ENCODE measurements around the gene BTNL9. TPM values are rescaled to one million over a fixed set of nuclear protein-coding genes. Genes with fewer than 3 reads are reported as not detected.
"Not testable (repeated sequence)": the region's sequence is repeated elsewhere in the genome, so short reads cannot be mapped to it uniquely, and the experiment has no call there.

BTNL9 gene
- polyA plus RNA-seq, 1 of the 3 experiments (the other 2 are of a cell fraction) = not detected

GRCh38 chr5:181044662-181045305 is 4.7 kb downstream of the BTNL9 start:
- H2AFZ ChIP-seq (ENCODE audit: low read depth) = no peak overlapping the region
- H3K9me2 ChIP-seq = no peaks in the 10 kb centered on the region
- no peak overlapping the region for H3K27ac ChIP-seq (ENCODE audit: low read depth in 2 of 2, low read length in 1 of 2)
- no peak overlapping the region for H3K4me3 ChIP-seq (ENCODE audit: low read depth in 2 of 2, low read length in 1 of 2)
- POLR2A ChIA-PET = no interaction called here
- no peaks in the 10 kb centered on the region for H3K79me2 ChIP-seq (ENCODE audit: insufficient read depth)
- H3K4me2 ChIP-seq = no peak overlapping the region
- no peaks in the 10 kb centered on the region for H3K9me3 ChIP-seq
- WGBS (ENCODE audit: low lambda C conversion rate) = 6% methylated on average over 11 of the region's 11 CpGs
- CTCF ChIA-PET = no interaction called here
- no peaks in the 10 kb centered on the region for H4K20me1 ChIP-seq (ENCODE audit: insufficient read depth)
- no peaks in the 10 kb centered on the region for H3F3A ChIP-seq (replicated peaks; ENCODE audit: insufficient read depth)
- H3K4me1 ChIP-seq (ENCODE audit: control insufficient read depth in 1 of 2, insufficient read depth in 2 of 2, low read depth in 1 of 2, low read length in 1 of 2) = no peaks in the 10 kb centered on the region
- peaks cover 58% of the 10 kb centered on the region for H3K27me3 ChIP-seq (ENCODE audit: insufficient read depth)
- DNase-seq = no peak
- no peaks in the 10 kb centered on the region for H3K36me3 ChIP-seq (replicated peaks in 1 of 2; ENCODE audit: control insufficient read depth in 1 of 2, insufficient read depth in 2 of 2, low read length in 1 of 2)
- TF ChIP-seq NRF1 (IDR thresholded peaks at IDR 0.05; ENCODE audit: low read depth, low read length) (no peak), FOXJ3 (CRISPR knock-in tag; IDR thresholded peaks at IDR 0.05) (no peak), FOSL2 (IDR thresholded peaks at IDR 0.05; ENCODE audit: borderline replicate concordance, low read depth) (no peak), JUND (IDR thresholded peaks at IDR 0.05) (no peak), GATA2 (CRISPR knock-in tag; IDR thresholded peaks at IDR 0.05) (no peak), SMC3 (IDR thresholded peaks at IDR 0.05; ENCODE audit: low read depth, low read length) (no peak), EZH2phosphoT487 (IDR thresholded peaks at IDR 0.05; ENCODE audit: borderline replicate concordance, low read depth) (no peak), TCF12 (IDR thresholded peaks at IDR 0.05) (no peak), RFX5 (IDR thresholded peaks at IDR 0.05; ENCODE audit: low read length) (no peak)
- TF ChIP-seq, protein P1, sequence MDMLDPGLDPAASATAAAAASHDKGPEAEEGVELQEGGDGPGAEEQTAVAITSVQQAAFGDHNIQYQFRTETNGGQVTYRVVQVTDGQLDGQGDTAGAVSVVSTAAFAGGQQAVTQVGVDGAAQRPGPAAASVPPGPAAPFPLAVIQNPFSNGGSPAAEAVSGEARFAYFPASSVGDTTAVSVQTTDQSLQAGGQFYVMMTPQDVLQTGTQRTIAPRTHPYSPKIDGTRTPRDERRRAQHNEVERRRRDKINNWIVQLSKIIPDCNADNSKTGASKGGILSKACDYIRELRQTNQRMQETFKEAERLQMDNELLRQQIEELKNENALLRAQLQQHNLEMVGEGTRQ (IDR thresholded peaks at IDR 0.05; ENCODE audit: borderline replicate concordance, low read depth, low read length) = no peak
- H3K9ac ChIP-seq = no peak overlapping the region

DNA sequence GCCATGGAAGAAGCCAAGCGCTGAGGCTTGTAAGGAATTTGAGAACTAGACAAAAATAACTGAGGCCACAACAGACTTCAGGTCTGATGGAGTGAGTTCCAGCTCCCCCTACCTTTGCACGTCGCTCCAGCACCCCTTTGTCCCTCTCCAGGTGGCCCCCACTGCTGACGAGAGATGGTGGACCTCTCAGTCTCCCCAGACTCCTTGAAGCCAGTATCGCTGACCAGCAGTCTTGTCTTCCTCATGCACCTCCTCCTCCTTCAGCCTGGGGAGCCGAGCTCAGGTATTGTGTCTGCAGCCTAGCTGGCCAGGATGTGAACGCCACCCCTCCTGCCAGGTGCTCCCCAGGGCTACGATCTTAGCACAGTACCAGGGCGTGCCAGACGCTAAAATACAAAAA is 5.2 kb downstream of the BTNL9 start:
- H3K27ac ChIP-seq (ENCODE audit: low read depth in 2 of 2, low read length in 1 of 2) = no peak overlapping the region
- CTCF ChIA-PET = no interaction called here
- no peaks in the 10 kb centered on the region for H3K9me2 ChIP-seq
- H3K4me2 ChIP-seq = no peak overlapping the region
- POLR2A ChIA-PET = no interaction called here
- H2AFZ ChIP-seq (ENCODE audit: low read depth) = no peak overlapping the region
- no peak for TF ChIP-seq NFIC (IDR thresholded peaks at IDR 0.05; ENCODE audit: borderline replicate concordance)
- TF ChIP-seq JUND (IDR thresholded peaks at IDR 0.05) = no peak
- TF ChIP-seq SIN3A (IDR thresholded peaks at IDR 0.05; ENCODE audit: borderline replicate concordance, low read depth, low read length) = no peak
- no peaks in the 10 kb centered on the region for H3K4me1 ChIP-seq (ENCODE audit: control insufficient read depth in 1 of 2, insufficient read depth in 2 of 2, low read depth in 1 of 2, low read length in 1 of 2)
- no peak overlapping the region for H3K9ac ChIP-seq
- whole genome bisulfite sequencing (ENCODE audit: low lambda C conversion rate) = 9% methylated on average over 5 of the region's 10 CpGs
- no peaks in the 10 kb centered on the region for H3F3A ChIP-seq (replicated peaks; ENCODE audit: insufficient read depth)
- no peaks in the 10 kb centered on the region for H4K20me1 ChIP-seq (ENCODE audit: insufficient read depth)
- peaks cover 58% of the 10 kb centered on the region for H3K27me3 ChIP-seq (ENCODE audit: insufficient read depth)
- H3K79me2 ChIP-seq (ENCODE audit: insufficient read depth) = no peaks in the 10 kb centered on the region
- H3K36me3 ChIP-seq (replicated peaks in 1 of 2; ENCODE audit: control insufficient read depth in 1 of 2, insufficient read depth in 2 of 2, low read length in 1 of 2) = no peaks in the 10 kb centered on the region
- no peak overlapping the region for H3K4me3 ChIP-seq (ENCODE audit: low read depth in 2 of 2, low read length in 1 of 2)
- H3K9me3 ChIP-seq = no peaks in the 10 kb centered on the region
- no peak for DNase-seq

GRCh38 chr5:181045857-181046256 is 5.8 kb downstream of the BTNL9 start:
- H3K4me2 ChIP-seq; H4K20me1 ChIP-seq (ENCODE audit: insufficient read depth); H3K9me3 ChIP-seq; H3K79me2 ChIP-seq (ENCODE audit: insufficient read depth); H3K9ac ChIP-seq; H3K4me1 ChIP-seq (ENCODE audit: control insufficient read depth in 1 of 2, insufficient read depth in 2 of 2, low read depth in 1 of 2, low read length in 1 of 2); H3K36me3 ChIP-seq (replicated peaks in 1 of 2; ENCODE audit: control insufficient read depth in 1 of 2, insufficient read depth in 2 of 2, low read length in 1 of 2); H2AFZ ChIP-seq (ENCODE audit: low read depth); DNase-seq; H3K9me2 ChIP-seq; H3K27ac ChIP-seq (ENCODE audit: low read depth in 2 of 2, low read length in 1 of 2); CTCF ChIA-PET; H3F3A ChIP-seq (replicated peaks; ENCODE audit: insufficient read depth); H3K4me3 ChIP-seq (ENCODE audit: low read depth in 2 of 2, low read length in 1 of 2); POLR2A ChIA-PET: not testable (repeated sequence)
- peaks cover 58% of the 10 kb centered on the region for H3K27me3 ChIP-seq (ENCODE audit: insufficient read depth)
- 4% methylated on average over 1 of the region's 1 CpG for WGBS (ENCODE audit: low lambda C conversion rate)

Data from SK-N-SH (cell line).